Adipose tissue (tissue), 3 donors: ENCODE results near the gene ME2. TPM values are rescaled to one million over a fixed set of nuclear protein-coding genes. Genes with fewer than 3 reads are reported as not detected.
"Not testable (repeated sequence)": the region's sequence is repeated elsewhere in the genome, so short reads cannot be mapped to it uniquely, and the experiment has no call there.

Source experiments
- H3K27ac ChIP-seq: one replicate; pipeline ENCODE4 v1.5.1; 2013; ENCODE audit warnings: low read depth, low read length
- WGBS, 3 donors: extraction: QIAGEN DNeasy Blood & Tissue Kit; methylation state at CpG; one replicate each; pipeline ENCODE4 v1.1.7; 2013; 5-methylcytosine and 5-hydroxymethylcytosine counted together
- polyA plus RNA-seq, 3 donors: library from polyadenylated mRNA; stranded (reverse); fragments of 200-250 nt; gene quantifications; one replicate each; pipeline ENCODE4 v1.2.3, GENCODE V29; 2013
- donor health status: healthy with polysubstance abuse.
- donor health status: Bipolar disorder and iron deficiency.
- donor health status: healthy.

ME2 gene
- polyA plus RNA-seq, 3 donors: 14.4 to 24.4 (median 19.1) TPM

GRCh38 chr18:50857166-50857565 is 21.8 kb upstream of the ME2 start:
- WGBS, 3 donors: 59 to 77% (median 74%) methylated on average over 5 of the region's 5 CpGs
- H3K27ac ChIP-seq: not testable (repeated sequence)

- no peak overlapping the region for H3K27ac ChIP-seq
- 73 to 85% (median 82%) methylated on average over 3 of the region's 3 CpGs for WGBS, 3 donors
Observed at GRCh38 chr18:50857694-50858093, 21.2 kb upstream of the ME2 start.

GRCh38 chr18:50859793-50860555 is 18.9 kb upstream of the ME2 start:
- no peak overlapping the region for H3K27ac ChIP-seq

GRCh38 chr18:50861617-50862016 is 17.3 kb upstream of the ME2 start:
- no peak overlapping the region for H3K27ac ChIP-seq
- 87 to 96% (median 88%) methylated on average over 1 of the region's 1 CpG for WGBS, 3 donors

GRCh38 chr18:50862401-50862800 is 16.5 kb upstream of the ME2 start:
- WGBS, 3 donors: 53 to 88% (median 64%) methylated on average over 2 of the region's 2 CpGs
- H3K27ac ChIP-seq: no peak overlapping the region

GRCh38 chr18:50863840-50864375 is 15.0 kb upstream of the ME2 start:
- H3K27ac ChIP-seq: no peak overlapping the region
- 38 to 50% (median 46%) methylated on average over 4 of the region's 4 CpGs for WGBS, 3 donors

- H3K27ac ChIP-seq: no peak overlapping the region
Observed at GRCh38 chr18:50866765-50867164, 12.2 kb upstream of the ME2 start.

- H3K27ac ChIP-seq: no peak overlapping the region
- 78 to 91% (median 87%) methylated on average over 4 of the region's 4 CpGs for WGBS, 3 donors
Observed at GRCh38 chr18:50869150-50869549, 9.8 kb upstream of the ME2 start.

- H3K27ac ChIP-seq: no peak overlapping the region
- WGBS, 3 donors: 91 to 92% (median 91%) methylated on average over 7 of the region's 7 CpGs
Observed at GRCh38 chr18:50870138-50870845, 8.6 kb upstream of the ME2 start.

GRCh38 chr18:50871846-50872245 is 7.1 kb upstream of the ME2 start:
- 79 to 83% (median 81%) methylated on average over 3 of the region's 3 CpGs for WGBS, 3 donors
- no peak overlapping the region for H3K27ac ChIP-seq

- WGBS, 3 donors: 76 to 85% (median 77%) methylated on average over 3 of the region's 3 CpGs
- H3K27ac ChIP-seq: no peak overlapping the region
Observed at GRCh38 chr18:50875966-50876536, 2.9 kb upstream of the ME2 start.

- 71 to 82% (median 76%) methylated on average over 8 of the region's 8 CpGs for WGBS, 3 donors
- H3K27ac ChIP-seq: peak overlapping the region; percentile 35
Observed at GRCh38 chr18:50877545-50878265, 1.2 kb upstream of the ME2 start.

GRCh38 chr18:50879302-50880118 is 592 bp downstream of the ME2 start:
- 1% methylated on average over 45 to 61 of the region's 61 CpGs for WGBS, 3 donors
- peak overlapping the region; percentile 63 for H3K27ac ChIP-seq

- WGBS, 3 donors: 17 to 26% (median 25%) methylated on average over 6 of the region's 6 CpGs
- H3K27ac ChIP-seq: no peak overlapping the region
Observed at GRCh38 chr18:50880119-50880465, 1.2 kb downstream of the ME2 start.

GRCh38 chr18:50880944-50881343 is 2.0 kb downstream of the ME2 start:
- H3K27ac ChIP-seq: not testable (repeated sequence)
- 87 to 97% (median 92%) methylated on average over 9 of the region's 9 CpGs for WGBS, 3 donors

- WGBS, 3 donors: 94 to 97% (median 96%) methylated on average over 7 of the region's 7 CpGs
- no peak overlapping the region for H3K27ac ChIP-seq
Observed at GRCh38 chr18:50886929-50887328, 8.0 kb downstream of the ME2 start.

GRCh38 chr18:50895350-50896045 is 16.6 kb downstream of the ME2 start:
- H3K27ac ChIP-seq: no peak overlapping the region
- 64 to 91% (median 79%) methylated on average over 4 of the region's 4 CpGs for WGBS, 3 donors

GRCh38 chr18:50896093-50896492 is 17.2 kb downstream of the ME2 start:
- 46 to 100% (median 93%) methylated on average over 1 of the region's 1 CpG for WGBS, 3 donors
- no peak overlapping the region for H3K27ac ChIP-seq
